ENCODE data around the gene HLA-DQA1.

Gene HLA-DQA1

GRCh38 chr6:32603888-32604287 lies 33.3 kb upstream of the HLA-DQA1 start:
- DNase-seq (ENCODE audit: low read depth), result no peak
- TF ChIP-seq, protein P1, sequence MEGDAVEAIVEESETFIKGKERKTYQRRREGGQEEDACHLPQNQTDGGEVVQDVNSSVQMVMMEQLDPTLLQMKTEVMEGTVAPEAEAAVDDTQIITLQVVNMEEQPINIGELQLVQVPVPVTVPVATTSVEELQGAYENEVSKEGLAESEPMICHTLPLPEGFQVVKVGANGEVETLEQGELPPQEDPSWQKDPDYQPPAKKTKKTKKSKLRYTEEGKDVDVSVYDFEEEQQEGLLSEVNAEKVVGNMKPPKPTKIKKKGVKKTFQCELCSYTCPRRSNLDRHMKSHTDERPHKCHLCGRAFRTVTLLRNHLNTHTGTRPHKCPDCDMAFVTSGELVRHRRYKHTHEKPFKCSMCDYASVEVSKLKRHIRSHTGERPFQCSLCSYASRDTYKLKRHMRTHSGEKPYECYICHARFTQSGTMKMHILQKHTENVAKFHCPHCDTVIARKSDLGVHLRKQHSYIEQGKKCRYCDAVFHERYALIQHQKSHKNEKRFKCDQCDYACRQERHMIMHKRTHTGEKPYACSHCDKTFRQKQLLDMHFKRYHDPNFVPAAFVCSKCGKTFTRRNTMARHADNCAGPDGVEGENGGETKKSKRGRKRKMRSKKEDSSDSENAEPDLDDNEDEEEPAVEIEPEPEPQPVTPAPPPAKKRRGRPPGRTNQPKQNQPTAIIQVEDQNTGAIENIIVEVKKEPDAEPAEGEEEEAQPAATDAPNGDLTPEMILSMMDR (IDR thresholded peaks at IDR 0.05; ENCODE audit: low read depth, low read length, missing control alignments), result no peak
- in situ Hi-C loops (cut with HindIII; ENCODE audit: low sequenced_read_pairs), result no loop called here
- no peak overlapping the region for H3K4me3 ChIP-seq (ENCODE audit: low read depth, low read length)

DNA sequence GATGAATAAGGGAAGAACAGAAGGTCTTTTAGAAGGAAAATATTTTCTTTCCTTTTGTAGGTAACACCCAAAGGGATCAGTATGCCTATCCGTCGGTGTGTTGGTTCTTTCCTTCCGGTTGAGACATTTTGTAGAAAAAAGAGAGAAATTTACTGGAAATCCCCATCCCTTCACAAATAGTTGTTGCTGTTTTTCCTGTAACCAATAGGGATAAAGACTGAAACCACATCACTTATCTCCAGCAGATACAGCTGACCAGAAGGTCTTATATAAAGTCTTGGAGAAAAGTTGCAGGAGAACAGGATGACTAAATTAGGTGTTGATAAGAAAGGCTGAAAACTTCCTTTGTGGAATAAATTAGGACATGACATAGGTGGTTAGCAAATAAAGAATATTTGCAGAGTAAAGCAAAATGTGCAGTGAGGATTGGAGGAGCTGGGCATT lies 32.8 kb upstream of the HLA-DQA1 start:
- in situ Hi-C loops (cut with HindIII; ENCODE audit: low sequenced_read_pairs), result no loop called here
- DNase-seq (ENCODE audit: low read depth), result no peak
- TF ChIP-seq, protein P1 (IDR thresholded peaks at IDR 0.05; ENCODE audit: low read depth, low read length, missing control alignments), result no peak
- no peak overlapping the region for H3K4me3 ChIP-seq (ENCODE audit: low read depth, low read length)

DNA sequence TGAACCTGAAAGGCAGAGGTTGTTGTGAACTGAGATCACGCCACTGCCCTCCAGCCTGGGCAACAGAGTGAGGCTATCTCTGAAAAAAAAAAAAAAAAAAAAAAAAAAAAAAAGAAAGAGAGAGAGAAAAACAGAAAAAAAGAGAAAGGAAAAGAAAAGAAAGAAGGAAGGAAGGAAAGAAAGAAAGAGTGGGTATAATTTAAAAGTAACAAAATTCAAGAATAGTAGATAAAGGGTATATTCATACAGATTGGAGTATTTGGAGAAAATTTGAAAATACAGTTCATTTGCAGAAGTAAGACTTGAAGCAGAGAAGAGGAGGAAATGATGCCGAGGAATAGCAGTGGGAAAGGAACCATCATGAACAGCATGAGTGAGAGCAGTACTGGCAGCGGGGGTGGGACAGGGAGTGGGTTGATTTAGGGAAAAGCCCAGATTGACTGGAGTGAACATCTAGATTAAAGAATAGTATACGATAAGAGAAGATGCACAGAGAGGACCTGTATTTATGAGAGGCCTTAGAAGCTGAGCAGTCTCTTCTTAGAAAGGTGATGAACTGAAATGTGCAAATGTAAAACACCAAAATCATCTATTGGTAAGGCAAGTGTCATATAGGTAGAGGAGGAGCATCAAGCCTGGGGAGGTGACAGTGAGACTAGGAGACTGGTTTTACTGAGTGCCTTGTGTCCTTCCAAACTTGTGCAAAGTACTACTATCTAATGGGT lies 29.8 kb upstream of the HLA-DQA1 start:
- in situ Hi-C loops (cut with HindIII; ENCODE audit: low sequenced_read_pairs), result no loop called here
- DNase-seq (ENCODE audit: low read depth), result no peak
- H3K4me3 ChIP-seq (ENCODE audit: low read depth, low read length), result no peak overlapping the region
- TF ChIP-seq, protein P1 (IDR thresholded peaks at IDR 0.05; ENCODE audit: low read depth, low read length, missing control alignments), result no peak

- in situ Hi-C loops (cut with HindIII; ENCODE audit: low sequenced_read_pairs), result no loop called here
- TF ChIP-seq, protein P1 (IDR thresholded peaks at IDR 0.05; ENCODE audit: low read depth, low read length, missing control alignments), result no peak
- H3K4me3 ChIP-seq (ENCODE audit: low read depth, low read length), result no peak overlapping the region
- no peak for DNase-seq (ENCODE audit: low read depth)
These were observed 29.3 kb upstream of the HLA-DQA1 start for GRCh38 chr6:32607988-32608298.

DNA sequence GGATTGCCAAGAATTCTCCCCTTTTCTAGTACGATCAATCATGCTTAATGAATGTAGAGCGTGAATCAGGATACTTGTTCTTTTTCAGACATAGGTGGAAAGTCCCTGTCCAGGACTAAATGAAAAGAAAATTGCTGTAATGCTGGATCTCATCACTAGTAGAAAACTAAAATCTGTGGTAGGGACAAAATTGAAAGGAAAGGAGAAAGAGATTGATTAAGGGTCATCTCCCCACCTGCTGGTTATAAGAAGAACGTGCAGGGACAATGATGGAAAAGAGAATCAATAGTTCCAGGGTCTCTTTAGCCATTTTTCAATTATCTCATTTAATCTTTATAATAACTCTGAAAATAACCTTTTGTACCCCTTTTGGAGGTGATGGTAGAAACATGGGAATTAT lies 28.8 kb upstream of the HLA-DQA1 start:
- in situ Hi-C loops (cut with HindIII; ENCODE audit: low sequenced_read_pairs), result no loop called here
- H3K4me3 ChIP-seq (ENCODE audit: low read depth, low read length), result no peak overlapping the region
- no peak for DNase-seq (ENCODE audit: low read depth)
- TF ChIP-seq, protein P1 (IDR thresholded peaks at IDR 0.05; ENCODE audit: low read depth, low read length, missing control alignments), result no peak

DNA sequence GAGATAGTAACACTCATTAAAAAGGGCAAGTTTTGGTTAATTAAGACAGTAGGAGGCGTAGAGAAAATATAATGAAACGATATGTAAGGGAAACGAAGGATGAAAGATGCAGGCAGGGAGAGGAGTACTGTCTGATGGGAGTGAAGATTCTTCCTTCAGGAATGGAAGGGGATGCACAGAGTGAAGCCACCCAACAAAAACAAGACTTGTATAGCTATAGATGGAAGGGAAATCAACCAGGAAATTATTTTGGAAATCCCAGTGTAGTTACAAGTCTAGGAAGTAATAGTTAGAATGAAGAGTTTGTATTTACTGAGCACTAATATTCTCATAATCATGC lies 27.8 kb upstream of the HLA-DQA1 start:
- TF ChIP-seq, protein P1 (IDR thresholded peaks at IDR 0.05; ENCODE audit: low read depth, low read length, missing control alignments), result no peak
- DNase-seq (ENCODE audit: low read depth), result no peak
- no peak overlapping the region for H3K4me3 ChIP-seq (ENCODE audit: low read depth, low read length)
- in situ Hi-C loops (cut with HindIII; ENCODE audit: low sequenced_read_pairs), result no loop called here

Measured in astrocyte of the cerebellum (primary cell).